ENCODE data around the gene NAGK.

DNA sequence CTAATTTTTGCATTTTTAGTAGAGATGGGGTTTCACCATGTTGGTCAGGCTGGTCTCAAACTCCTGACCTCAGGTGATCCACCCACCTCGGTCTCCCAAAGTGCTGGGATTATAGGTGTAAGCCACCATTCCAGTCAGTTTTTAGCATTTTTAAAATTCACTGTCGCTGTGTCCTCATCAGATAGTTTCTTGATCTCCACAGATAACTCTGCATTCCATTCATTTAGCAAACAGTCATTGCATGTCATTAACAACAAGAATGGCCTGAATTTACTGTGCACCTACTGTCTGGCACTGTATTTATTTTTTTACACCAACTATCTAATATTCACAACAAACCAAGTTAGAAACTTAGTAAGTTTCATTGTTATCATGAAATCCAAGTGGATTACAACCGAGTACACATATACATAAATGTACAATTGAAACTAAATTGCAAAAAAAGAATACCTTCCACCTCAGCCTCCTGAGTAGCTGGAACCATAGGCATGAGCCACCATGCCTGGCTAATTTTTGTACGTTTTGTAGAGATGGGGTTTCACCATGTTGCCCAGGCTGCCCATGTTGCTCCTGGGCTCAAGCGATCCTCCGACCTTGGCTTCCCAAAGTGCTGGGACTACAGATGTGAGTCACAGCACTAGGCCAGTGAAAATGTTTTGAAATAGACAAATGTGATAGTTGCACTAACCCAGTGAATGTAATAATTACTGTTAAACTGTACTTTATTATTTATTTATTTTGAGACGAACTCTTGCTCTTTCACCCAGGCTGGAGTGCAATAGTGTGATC, 57.3 kb downstream of the NAGK start:
- TF ChIP-seq POLR2A (IDR thresholded peaks at IDR 0.05): no peak
- TF ChIP-seq, protein P1, sequence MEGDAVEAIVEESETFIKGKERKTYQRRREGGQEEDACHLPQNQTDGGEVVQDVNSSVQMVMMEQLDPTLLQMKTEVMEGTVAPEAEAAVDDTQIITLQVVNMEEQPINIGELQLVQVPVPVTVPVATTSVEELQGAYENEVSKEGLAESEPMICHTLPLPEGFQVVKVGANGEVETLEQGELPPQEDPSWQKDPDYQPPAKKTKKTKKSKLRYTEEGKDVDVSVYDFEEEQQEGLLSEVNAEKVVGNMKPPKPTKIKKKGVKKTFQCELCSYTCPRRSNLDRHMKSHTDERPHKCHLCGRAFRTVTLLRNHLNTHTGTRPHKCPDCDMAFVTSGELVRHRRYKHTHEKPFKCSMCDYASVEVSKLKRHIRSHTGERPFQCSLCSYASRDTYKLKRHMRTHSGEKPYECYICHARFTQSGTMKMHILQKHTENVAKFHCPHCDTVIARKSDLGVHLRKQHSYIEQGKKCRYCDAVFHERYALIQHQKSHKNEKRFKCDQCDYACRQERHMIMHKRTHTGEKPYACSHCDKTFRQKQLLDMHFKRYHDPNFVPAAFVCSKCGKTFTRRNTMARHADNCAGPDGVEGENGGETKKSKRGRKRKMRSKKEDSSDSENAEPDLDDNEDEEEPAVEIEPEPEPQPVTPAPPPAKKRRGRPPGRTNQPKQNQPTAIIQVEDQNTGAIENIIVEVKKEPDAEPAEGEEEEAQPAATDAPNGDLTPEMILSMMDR (IDR thresholded peaks at IDR 0.05): no peak

All from lower leg skin (tissue), 3 donors.